Right renal pelvis (tissue), 4 donors: ENCODE data around the gene NSRP1. TPM values are rescaled to one million over a fixed set of nuclear protein-coding genes. Genes with fewer than 3 reads are reported as not detected.
"Not testable (repeated sequence)": the region's sequence is repeated elsewhere in the genome, so short reads cannot be mapped to it uniquely, and the experiment has no call there.

Experiments used
- DNase-seq, 4 donors: peaks; one replicate each; pipeline ENCODE4 v3.0.0-alpha.2; 2013; ENCODE audit warnings: low read depth in 4 of 4, low spot score in 3 of 4, missing footprints in 1 of 4
- polyA plus RNA-seq, 4 donors: library from polyadenylated mRNA; unstranded; fragments of 120-200 nt; gene quantifications; one replicate each; pipeline ENCODE4 v1.2.1, GENCODE V29; 2013; ENCODE audit not compliant: insufficient read length in 4 of 4

The NSRP1 gene
- polyA plus RNA-seq, 4 donors = 34.3 to 41.8 (median 41.0) TPM

- DNase-seq = no peak
Observed at GRCh38 chr17:30116345-30116660, 313 bp upstream of the NSRP1 start.

GRCh38 chr17:30117675-30118081 is 1.1 kb downstream of the NSRP1 start:
- DNase-seq = no peak

GRCh38 chr17:30118635-30119034 is 2.0 kb downstream of the NSRP1 start:
- not testable (repeated sequence) for DNase-seq

GRCh38 chr17:30124273-30124796 is 7.7 kb downstream of the NSRP1 start:
- no peak for DNase-seq

GRCh38 chr17:30130121-30130520 is 13.5 kb downstream of the NSRP1 start:
- DNase-seq = no peak

GRCh38 chr17:30132615-30133014 is 16.0 kb downstream of the NSRP1 start:
- no peak for DNase-seq

- DNase-seq = no peak
Observed at GRCh38 chr17:30133197-30133596, 16.6 kb downstream of the NSRP1 start.

- DNase-seq = no peak
Observed at GRCh38 chr17:30134551-30134950, 17.9 kb downstream of the NSRP1 start.

GRCh38 chr17:30137158-30137557 is 20.5 kb downstream of the NSRP1 start:
- no peak for DNase-seq

GRCh38 chr17:30147860-30148259 is 31.2 kb downstream of the NSRP1 start:
- not testable (repeated sequence) for DNase-seq

- DNase-seq = no peak
Observed at GRCh38 chr17:30148376-30148775, 31.8 kb downstream of the NSRP1 start.

GRCh38 chr17:30151471-30151870 is 34.9 kb downstream of the NSRP1 start:
- no peak for DNase-seq

- no peak for DNase-seq
Observed at GRCh38 chr17:30153463-30153862, 36.8 kb downstream of the NSRP1 start.

- no peak for DNase-seq
Observed at GRCh38 chr17:30155389-30155788, 38.8 kb downstream of the NSRP1 start.

GRCh38 chr17:30158896-30159625 is 42.4 kb downstream of the NSRP1 start:
- DNase-seq = no peak

GRCh38 chr17:30160419-30161172 is 44.0 kb downstream of the NSRP1 start:
- DNase-seq = no peak

- DNase-seq = no peak
Observed at GRCh38 chr17:30161601-30162000, 45.0 kb downstream of the NSRP1 start.

GRCh38 chr17:30164531-30164930 is 47.9 kb downstream of the NSRP1 start:
- DNase-seq = no peak

- DNase-seq = no peak
Observed at GRCh38 chr17:30165147-30165546, 48.5 kb downstream of the NSRP1 start.

GRCh38 chr17:30165960-30166359 is 49.3 kb downstream of the NSRP1 start:
- DNase-seq = no peak

- DNase-seq = no peak
Observed at GRCh38 chr17:30170415-30170987, 53.9 kb downstream of the NSRP1 start.

- DNase-seq = no peak
Observed at GRCh38 chr17:30172560-30172959, 55.9 kb downstream of the NSRP1 start.
